GM23338 (cell line): ENCODE measurements around the gene NCAN. TPM values are rescaled to one million over a fixed set of nuclear protein-coding genes. Genes with fewer than 3 reads are reported as not detected.

Experiments
- EZH2 ChIP-seq: fragments of 200-600 bp; sonication (generic); IDR thresholded peaks from one replicate; pipeline ENCODE4 v1.8.0; 2017; ENCODE audit warnings: antibody characterized with exemption, mild to moderate bottlenecking, low read depth; ENCODE audit not compliant: unreplicated experiment
- EZH2phosphoT487 ChIP-seq: fragments of 200-600 bp; sonication (generic); IDR thresholded peaks from one replicate; pipeline ENCODE4 v1.8.1; 2018; ENCODE audit warnings: antibody characterized with exemption; ENCODE audit not compliant: unreplicated experiment
- JUNB ChIP-seq: IDR thresholded peaks from one replicate; pipeline ENCODE4 v1.6.1; 2016; ENCODE audit warnings: antibody characterized with exemption; ENCODE audit not compliant: unreplicated experiment
- NANOG ChIP-seq: IDR thresholded peaks from 2 replicates; pipeline ENCODE4 v1.6.1; 2016; ENCODE audit warnings: antibody characterized with exemption, borderline replicate concordance
- REST ChIP-seq: IDR thresholded peaks from one replicate; pipeline ENCODE4 v1.6.1; 2018; ENCODE audit warnings: antibody characterized with exemption; ENCODE audit not compliant: unreplicated experiment
- STAT1 ChIP-seq: IDR thresholded peaks from one replicate; pipeline ENCODE4 v1.6.1; 2016; ENCODE audit warnings: antibody characterized with exemption; ENCODE audit not compliant: unreplicated experiment
- ZNF114 ChIP-seq: fragments of 250-450 bp; sonication (Bioruptor Pico); IDR thresholded peaks from 2 replicates; pipeline ENCODE4 v1.5.0; 2020; ENCODE audit warnings: mild to moderate bottlenecking, moderate library complexity
- ZNF331 ChIP-seq: fragments of 250-450 bp; sonication (Bioruptor Pico); IDR thresholded peaks from 2 replicates; pipeline ENCODE4 v1.5.0; 2020; ENCODE audit warnings: low read depth, mild to moderate bottlenecking, moderate library complexity
- polyA plus RNA-seq: library from polyadenylated mRNA; unstranded; fragments of >200 nt; fragmentation: Nextera tagmentation; extraction: Ambion mirVana; gene quantifications from 2 replicates; pipeline ENCODE4 v1.2.1, GENCODE V29; 2016
- total RNA-seq: library from RNA; depleted of rRNA; stranded (reverse); fragments of >200 nt; shearing (Covaris generic); gene quantifications from 2 replicates; pipeline ENCODE4 v1.2.3, GENCODE V29; 2014
- TF ChIP-seq, protein P1 (sequence below): fragments of 250-450 bp; sonication (Bioruptor Pico); IDR thresholded peaks from 2 replicates; pipeline ENCODE4 v1.5.0; 2020; ENCODE audit warnings: mild to moderate bottlenecking, moderate library complexity
- TF ChIP-seq, protein P2 (sequence below), 2 experiments: fragments of 200-600 bp in 1 of 2; sonication (generic) in 1 of 2; conservative IDR thresholded peaks; 2 replicates each; pipeline versions ENCODE4 v1.5.1 to v1.6.1; 2016 to 2017; ENCODE audit warnings: antibody characterized with exemption in 2 of 2, low read depth in 2 of 2, mild to moderate bottlenecking in 2 of 2, moderate library complexity in 1 of 2

NCAN gene
- total and polyA plus RNA-seq, 2 experiments from 2014 or later: 1.8 to 9.4 TPM

DNA sequence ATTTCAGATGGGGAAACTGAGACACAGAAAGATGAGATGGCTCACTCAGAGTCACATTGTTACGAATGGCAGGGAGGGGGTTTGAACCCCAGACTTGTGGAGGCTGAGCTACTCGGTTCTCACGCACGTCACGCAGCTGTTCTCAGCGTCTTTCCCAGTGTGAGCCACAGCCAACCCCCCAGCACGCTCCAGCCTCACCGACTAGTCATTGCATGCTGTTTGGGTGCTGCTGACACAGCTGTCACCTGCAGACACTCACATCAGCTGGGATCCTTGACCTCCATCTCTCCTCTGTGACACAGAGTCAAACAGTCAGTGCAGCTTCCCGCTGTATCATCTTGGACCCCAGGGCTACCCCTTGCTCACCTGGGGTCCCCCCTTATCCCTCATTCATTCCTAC, 2.4 kb upstream of the NCAN start (continued):
- TF ChIP-seq, protein P1, sequence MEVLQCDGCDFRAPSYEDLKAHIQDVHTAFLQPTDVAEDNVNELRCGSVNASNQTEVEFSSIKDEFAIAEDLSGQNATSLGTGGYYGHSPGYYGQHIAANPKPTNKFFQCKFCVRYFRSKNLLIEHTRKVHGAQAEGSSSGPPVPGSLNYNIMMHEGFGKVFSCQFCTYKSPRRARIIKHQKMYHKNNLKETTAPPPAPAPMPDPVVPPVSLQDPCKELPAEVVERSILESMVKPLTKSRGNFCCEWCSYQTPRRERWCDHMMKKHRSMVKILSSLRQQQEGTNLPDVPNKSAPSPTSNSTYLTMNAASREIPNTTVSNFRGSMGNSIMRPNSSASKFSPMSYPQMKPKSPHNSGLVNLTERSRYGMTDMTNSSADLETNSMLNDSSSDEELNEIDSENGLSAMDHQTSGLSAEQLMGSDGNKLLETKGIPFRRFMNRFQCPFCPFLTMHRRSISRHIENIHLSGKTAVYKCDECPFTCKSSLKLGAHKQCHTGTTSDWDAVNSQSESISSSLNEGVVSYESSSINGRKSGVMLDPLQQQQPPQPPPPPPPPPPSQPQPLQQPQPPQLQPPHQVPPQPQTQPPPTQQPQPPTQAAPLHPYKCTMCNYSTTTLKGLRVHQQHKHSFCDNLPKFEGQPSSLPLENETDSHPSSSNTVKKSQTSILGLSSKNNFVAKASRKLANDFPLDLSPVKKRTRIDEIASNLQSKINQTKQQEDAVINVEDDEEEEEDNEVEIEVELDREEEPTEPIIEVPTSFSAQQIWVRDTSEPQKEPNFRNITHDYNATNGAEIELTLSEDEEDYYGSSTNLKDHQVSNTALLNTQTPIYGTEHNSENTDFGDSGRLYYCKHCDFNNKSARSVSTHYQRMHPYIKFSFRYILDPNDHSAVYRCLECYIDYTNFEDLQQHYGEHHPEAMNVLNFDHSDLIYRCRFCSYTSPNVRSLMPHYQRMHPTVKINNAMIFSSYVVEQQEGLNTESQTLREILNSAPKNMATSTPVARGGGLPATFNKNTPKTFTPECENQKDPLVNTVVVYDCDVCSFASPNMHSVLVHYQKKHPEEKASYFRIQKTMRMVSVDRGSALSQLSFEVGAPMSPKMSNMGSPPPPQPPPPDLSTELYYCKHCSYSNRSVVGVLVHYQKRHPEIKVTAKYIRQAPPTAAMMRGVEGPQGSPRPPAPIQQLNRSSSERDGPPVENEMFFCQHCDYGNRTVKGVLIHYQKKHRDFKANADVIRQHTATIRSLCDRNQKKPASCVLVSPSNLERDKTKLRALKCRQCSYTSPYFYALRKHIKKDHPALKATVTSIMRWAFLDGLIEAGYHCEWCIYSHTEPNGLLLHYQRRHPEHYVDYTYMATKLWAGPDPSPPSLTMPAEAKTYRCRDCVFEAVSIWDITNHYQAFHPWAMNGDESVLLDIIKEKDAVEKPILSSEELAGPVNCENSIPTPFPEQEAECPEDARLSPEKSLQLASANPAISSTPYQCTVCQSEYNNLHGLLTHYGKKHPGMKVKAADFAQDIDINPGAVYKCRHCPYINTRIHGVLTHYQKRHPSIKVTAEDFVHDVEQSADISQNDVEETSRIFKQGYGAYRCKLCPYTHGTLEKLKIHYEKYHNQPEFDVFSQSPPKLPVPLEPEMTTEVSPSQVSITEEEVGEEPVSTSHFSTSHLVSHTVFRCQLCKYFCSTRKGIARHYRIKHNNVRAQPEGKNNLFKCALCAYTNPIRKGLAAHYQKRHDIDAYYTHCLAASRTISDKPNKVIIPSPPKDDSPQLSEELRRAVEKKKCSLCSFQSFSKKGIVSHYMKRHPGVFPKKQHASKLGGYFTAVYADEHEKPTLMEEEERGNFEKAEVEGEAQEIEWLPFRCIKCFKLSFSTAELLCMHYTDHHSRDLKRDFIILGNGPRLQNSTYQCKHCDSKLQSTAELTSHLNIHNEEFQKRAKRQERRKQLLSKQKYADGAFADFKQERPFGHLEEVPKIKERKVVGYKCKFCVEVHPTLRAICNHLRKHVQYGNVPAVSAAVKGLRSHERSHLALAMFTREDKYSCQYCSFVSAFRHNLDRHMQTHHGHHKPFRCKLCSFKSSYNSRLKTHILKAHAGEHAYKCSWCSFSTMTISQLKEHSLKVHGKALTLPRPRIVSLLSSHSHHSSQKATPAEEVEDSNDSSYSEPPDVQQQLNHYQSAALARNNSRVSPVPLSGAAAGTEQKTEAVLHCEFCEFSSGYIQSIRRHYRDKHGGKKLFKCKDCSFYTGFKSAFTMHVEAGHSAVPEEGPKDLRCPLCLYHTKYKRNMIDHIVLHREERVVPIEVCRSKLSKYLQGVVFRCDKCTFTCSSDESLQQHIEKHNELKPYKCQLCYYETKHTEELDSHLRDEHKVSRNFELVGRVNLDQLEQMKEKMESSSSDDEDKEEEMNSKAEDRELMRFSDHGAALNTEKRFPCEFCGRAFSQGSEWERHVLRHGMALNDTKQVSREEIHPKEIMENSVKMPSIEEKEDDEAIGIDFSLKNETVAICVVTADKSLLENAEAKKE: no peak
- TF ChIP-seq ZNF331 (CRISPR knock-in tag): no peak
- no peak for TF ChIP-seq REST
- TF ChIP-seq EZH2: no peak
- TF ChIP-seq ZNF114: no peak
- TF ChIP-seq STAT1: no peak
- TF ChIP-seq, protein P2, sequence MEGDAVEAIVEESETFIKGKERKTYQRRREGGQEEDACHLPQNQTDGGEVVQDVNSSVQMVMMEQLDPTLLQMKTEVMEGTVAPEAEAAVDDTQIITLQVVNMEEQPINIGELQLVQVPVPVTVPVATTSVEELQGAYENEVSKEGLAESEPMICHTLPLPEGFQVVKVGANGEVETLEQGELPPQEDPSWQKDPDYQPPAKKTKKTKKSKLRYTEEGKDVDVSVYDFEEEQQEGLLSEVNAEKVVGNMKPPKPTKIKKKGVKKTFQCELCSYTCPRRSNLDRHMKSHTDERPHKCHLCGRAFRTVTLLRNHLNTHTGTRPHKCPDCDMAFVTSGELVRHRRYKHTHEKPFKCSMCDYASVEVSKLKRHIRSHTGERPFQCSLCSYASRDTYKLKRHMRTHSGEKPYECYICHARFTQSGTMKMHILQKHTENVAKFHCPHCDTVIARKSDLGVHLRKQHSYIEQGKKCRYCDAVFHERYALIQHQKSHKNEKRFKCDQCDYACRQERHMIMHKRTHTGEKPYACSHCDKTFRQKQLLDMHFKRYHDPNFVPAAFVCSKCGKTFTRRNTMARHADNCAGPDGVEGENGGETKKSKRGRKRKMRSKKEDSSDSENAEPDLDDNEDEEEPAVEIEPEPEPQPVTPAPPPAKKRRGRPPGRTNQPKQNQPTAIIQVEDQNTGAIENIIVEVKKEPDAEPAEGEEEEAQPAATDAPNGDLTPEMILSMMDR (conservative IDR thresholded peaks at IDR 0.05; ENCODE audit: low read depth in 2 of 2): no peak
- TF ChIP-seq JUNB: no peak
- no peak for TF ChIP-seq NANOG
- TF ChIP-seq EZH2phosphoT487: no peak
